K562 (cell line): ENCODE data around the gene SLC1A4. TPM values are rescaled to one million over a fixed set of nuclear protein-coding genes. Genes with fewer than 3 reads are reported as not detected.

Source experiments
- DACH1 ChIP-seq: fragments of 450-650 bp; IDR thresholded peaks from 2 replicates; pipeline ENCODE4 v1.6.1; 2018; ENCODE audit not compliant: partially characterized antibody
- ELF2 ChIP-seq: fragments of 250-450 bp; sonication (Bioruptor Pico); IDR thresholded peaks from 2 replicates; pipeline ENCODE4 v1.5.0; 2021; ENCODE audit warnings: mild to moderate bottlenecking
- HMG20A ChIP-seq: fragments of 450-650 bp; formaldehyde crosslinking; conservative IDR thresholded peaks from 2 replicates; pipeline ENCODE4 v1.4.0; 2020; ENCODE audit warnings: mild to moderate bottlenecking, mixed read lengths
- JUND ChIP-seq, 2 experiments: IDR thresholded peaks; 2 replicates in 1 of 2; 3 replicates in 1 of 2; pipeline ENCODE4 v1.6.1; 2011; ENCODE audit warnings: borderline replicate concordance in 2 of 2, low read depth in 2 of 2, low read length in 2 of 2, improper control_type of control experiment in 1 of 2, missing biosample characterization in 1 of 2, missing genetic modification characterization in 1 of 2, missing genetic modification reagents in 1 of 2
- NFE2 ChIP-seq: IDR thresholded peaks from 2 replicates; pipeline ENCODE4 v1.6.1; 2014; ENCODE audit warnings: antibody characterized with exemption, low read depth
- PML ChIP-seq: IDR thresholded peaks from 2 replicates; pipeline ENCODE4 v1.6.1; 2012; ENCODE audit warnings: low read length, inconsistent platforms
- RAD51 ChIP-seq: fragments of 450-650 bp; IDR thresholded peaks from 2 replicates; pipeline ENCODE4 v1.7.1; 2016; ENCODE audit warnings: low read depth, mild to moderate bottlenecking, borderline replicate concordance
- SMC3 ChIP-seq: conservative IDR thresholded peaks from 2 replicates; pipeline ENCODE4 v1.6.1; 2011; ENCODE audit warnings: low read depth, low read length, improper control_type of control experiment; ENCODE audit not compliant: insufficient read depth
- WHSC1 ChIP-seq: IDR thresholded peaks from one replicate; pipeline ENCODE4 v1.6.1; 2012; ENCODE audit warnings: low read length, control low read depth, inconsistent platforms
- polyA plus RNA-seq, 8 experiments: library from polyadenylated mRNA; depleted of rRNA in 4 of 8; stranded (reverse) in 5 of 8; unstranded in 3 of 8; fragments of >200 nt; fragmentation: Nextera tagmentation in 2 of 8; fragmentation: Illumina TruSeq in 1 of 8; extraction: Ambion mirVana in 2 of 8; extraction: Trizol in 1 of 8; gene quantifications; 2 replicates each; pipeline versions ENCODE4 v1.2.1 to v1.2.3, GENCODE V29; 2011 to 2014; ENCODE audit warnings: inconsistent platforms in 1 of 8, missing spikeins in 1 of 8
- total RNA-seq, 7 experiments: library from RNA; depleted of rRNA in 6 of 7; stranded (reverse); fragments of >200 nt in 6 of 7; fragmentation: Illumina TruSeq in 2 of 7; extraction: Trizol in 2 of 7; gene quantifications; 2 replicates each; pipeline versions ENCODE4 v1.2.1 to v1.2.3, GENCODE V29; 2011 to 2021; ENCODE audit warnings: low replicate concordance in 1 of 7
- TF ChIP-seq, protein P1 (sequence below): sonication (generic); formaldehyde crosslinking; IDR thresholded peaks from 2 replicates; pipeline ENCODE4 v1.8.0; 2023; ENCODE audit warnings: missing genetic modification reagents, mild to moderate bottlenecking, borderline replicate concordance
- TF ChIP-seq, protein P2 (sequence below): fragments of 450-650 bp; IDR thresholded peaks from 2 replicates; pipeline ENCODE4 v1.6.1; 2016; ENCODE audit warnings: borderline replicate concordance
- TF ChIP-seq, protein P3 (sequence below): fragments of 450-650 bp; IDR thresholded peaks from 2 replicates; pipeline ENCODE4 v1.6.1; 2016; ENCODE audit warnings: mild to moderate bottlenecking
- TF ChIP-seq, protein P4 (sequence below): sonication (generic); formaldehyde crosslinking; IDR thresholded peaks from 2 replicates; pipeline ENCODE4 v1.8.1; 2023; ENCODE audit warnings: mild to moderate bottlenecking, missing genetic modification reagents

Gene SLC1A4
- total and polyA plus RNA-seq, 9 of the 15 experiments (the other 6 are each of a cell fraction or from before 2014, with no cell fraction given) = 4.4 to 24.0 (median 10.9) TPM

- TF ChIP-seq, protein P1, sequence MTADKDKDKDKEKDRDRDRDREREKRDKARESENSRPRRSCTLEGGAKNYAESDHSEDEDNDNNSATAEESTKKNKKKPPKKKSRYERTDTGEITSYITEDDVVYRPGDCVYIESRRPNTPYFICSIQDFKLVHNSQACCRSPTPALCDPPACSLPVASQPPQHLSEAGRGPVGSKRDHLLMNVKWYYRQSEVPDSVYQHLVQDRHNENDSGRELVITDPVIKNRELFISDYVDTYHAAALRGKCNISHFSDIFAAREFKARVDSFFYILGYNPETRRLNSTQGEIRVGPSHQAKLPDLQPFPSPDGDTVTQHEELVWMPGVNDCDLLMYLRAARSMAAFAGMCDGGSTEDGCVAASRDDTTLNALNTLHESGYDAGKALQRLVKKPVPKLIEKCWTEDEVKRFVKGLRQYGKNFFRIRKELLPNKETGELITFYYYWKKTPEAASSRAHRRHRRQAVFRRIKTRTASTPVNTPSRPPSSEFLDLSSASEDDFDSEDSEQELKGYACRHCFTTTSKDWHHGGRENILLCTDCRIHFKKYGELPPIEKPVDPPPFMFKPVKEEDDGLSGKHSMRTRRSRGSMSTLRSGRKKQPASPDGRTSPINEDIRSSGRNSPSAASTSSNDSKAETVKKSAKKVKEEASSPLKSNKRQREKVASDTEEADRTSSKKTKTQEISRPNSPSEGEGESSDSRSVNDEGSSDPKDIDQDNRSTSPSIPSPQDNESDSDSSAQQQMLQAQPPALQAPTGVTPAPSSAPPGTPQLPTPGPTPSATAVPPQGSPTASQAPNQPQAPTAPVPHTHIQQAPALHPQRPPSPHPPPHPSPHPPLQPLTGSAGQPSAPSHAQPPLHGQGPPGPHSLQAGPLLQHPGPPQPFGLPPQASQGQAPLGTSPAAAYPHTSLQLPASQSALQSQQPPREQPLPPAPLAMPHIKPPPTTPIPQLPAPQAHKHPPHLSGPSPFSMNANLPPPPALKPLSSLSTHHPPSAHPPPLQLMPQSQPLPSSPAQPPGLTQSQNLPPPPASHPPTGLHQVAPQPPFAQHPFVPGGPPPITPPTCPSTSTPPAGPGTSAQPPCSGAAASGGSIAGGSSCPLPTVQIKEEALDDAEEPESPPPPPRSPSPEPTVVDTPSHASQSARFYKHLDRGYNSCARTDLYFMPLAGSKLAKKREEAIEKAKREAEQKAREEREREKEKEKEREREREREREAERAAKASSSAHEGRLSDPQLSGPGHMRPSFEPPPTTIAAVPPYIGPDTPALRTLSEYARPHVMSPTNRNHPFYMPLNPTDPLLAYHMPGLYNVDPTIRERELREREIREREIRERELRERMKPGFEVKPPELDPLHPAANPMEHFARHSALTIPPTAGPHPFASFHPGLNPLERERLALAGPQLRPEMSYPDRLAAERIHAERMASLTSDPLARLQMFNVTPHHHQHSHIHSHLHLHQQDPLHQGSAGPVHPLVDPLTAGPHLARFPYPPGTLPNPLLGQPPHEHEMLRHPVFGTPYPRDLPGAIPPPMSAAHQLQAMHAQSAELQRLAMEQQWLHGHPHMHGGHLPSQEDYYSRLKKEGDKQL = no peak
- TF ChIP-seq PML (no peak), RAD51 (no peak), SMC3 (peak; percentile 75), ELF2 (CRISPR knock-in tag) (no peak), WHSC1 (no peak), HMG20A (no peak), NFE2 (peak; percentile 49), JUND (IDR thresholded peaks at IDR 0.05; ENCODE audit: borderline replicate concordance, low read depth, low read length) (peak; percentile 75), JUND (tag; IDR thresholded peaks at IDR 0.05; ENCODE audit: borderline replicate concordance, low read depth, low read length) (peak; percentile 82), DACH1 (peak; percentile 40)
- TF ChIP-seq, protein P2, sequence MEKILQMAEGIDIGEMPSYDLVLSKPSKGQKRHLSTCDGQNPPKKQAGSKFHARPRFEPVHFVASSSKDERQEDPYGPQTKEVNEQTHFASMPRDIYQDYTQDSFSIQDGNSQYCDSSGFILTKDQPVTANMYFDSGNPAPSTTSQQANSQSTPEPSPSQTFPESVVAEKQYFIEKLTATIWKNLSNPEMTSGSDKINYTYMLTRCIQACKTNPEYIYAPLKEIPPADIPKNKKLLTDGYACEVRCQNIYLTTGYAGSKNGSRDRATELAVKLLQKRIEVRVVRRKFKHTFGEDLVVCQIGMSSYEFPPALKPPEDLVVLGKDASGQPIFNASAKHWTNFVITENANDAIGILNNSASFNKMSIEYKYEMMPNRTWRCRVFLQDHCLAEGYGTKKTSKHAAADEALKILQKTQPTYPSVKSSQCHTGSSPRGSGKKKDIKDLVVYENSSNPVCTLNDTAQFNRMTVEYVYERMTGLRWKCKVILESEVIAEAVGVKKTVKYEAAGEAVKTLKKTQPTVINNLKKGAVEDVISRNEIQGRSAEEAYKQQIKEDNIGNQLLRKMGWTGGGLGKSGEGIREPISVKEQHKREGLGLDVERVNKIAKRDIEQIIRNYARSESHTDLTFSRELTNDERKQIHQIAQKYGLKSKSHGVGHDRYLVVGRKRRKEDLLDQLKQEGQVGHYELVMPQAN = peak; percentile 35; the same call in 1 of the 2 replicates
- TF ChIP-seq, protein P3, sequence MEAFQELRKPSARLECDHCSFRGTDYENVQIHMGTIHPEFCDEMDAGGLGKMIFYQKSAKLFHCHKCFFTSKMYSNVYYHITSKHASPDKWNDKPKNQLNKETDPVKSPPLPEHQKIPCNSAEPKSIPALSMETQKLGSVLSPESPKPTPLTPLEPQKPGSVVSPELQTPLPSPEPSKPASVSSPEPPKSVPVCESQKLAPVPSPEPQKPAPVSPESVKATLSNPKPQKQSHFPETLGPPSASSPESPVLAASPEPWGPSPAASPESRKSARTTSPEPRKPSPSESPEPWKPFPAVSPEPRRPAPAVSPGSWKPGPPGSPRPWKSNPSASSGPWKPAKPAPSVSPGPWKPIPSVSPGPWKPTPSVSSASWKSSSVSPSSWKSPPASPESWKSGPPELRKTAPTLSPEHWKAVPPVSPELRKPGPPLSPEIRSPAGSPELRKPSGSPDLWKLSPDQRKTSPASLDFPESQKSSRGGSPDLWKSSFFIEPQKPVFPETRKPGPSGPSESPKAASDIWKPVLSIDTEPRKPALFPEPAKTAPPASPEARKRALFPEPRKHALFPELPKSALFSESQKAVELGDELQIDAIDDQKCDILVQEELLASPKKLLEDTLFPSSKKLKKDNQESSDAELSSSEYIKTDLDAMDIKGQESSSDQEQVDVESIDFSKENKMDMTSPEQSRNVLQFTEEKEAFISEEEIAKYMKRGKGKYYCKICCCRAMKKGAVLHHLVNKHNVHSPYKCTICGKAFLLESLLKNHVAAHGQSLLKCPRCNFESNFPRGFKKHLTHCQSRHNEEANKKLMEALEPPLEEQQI = 0 out of 2 replicates have a peak, but pooled peaks have one; percentile 26
- TF ChIP-seq, protein P4, sequence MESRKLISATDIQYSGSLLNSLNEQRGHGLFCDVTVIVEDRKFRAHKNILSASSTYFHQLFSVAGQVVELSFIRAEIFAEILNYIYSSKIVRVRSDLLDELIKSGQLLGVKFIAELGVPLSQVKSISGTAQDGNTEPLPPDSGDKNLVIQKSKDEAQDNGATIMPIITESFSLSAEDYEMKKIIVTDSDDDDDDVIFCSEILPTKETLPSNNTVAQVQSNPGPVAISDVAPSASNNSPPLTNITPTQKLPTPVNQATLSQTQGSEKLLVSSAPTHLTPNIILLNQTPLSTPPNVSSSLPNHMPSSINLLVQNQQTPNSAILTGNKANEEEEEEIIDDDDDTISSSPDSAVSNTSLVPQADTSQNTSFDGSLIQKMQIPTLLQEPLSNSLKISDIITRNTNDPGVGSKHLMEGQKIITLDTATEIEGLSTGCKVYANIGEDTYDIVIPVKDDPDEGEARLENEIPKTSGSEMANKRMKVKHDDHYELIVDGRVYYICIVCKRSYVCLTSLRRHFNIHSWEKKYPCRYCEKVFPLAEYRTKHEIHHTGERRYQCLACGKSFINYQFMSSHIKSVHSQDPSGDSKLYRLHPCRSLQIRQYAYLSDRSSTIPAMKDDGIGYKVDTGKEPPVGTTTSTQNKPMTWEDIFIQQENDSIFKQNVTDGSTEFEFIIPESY (CRISPR knock-in tag) = peak; percentile 98
Measured at GRCh38 chr2:65064728-65065552, 75.7 kb downstream of the SLC1A4 start (continued).
